H1 (cell line): ENCODE results near the gene CBX4. TPM values are rescaled to one million over a fixed set of nuclear protein-coding genes. Genes with fewer than 3 reads are reported as not detected.

Experiments used
- ASH2L ChIP-seq: fragments of 200-600, 300-600 bp; sonication (generic); IDR thresholded peaks from one replicate; pipeline ENCODE4 v1.7.1; 2017; ENCODE audit warnings: low read length
- CBX8 ChIP-seq: fragments of 300-800, 300-1000 bp; sonication (generic); IDR thresholded peaks from 2 replicates; pipeline ENCODE4 v1.7.1; 2016; ENCODE audit warnings: low read depth, low read length, borderline replicate concordance
- CTBP2 ChIP-seq: IDR thresholded peaks from 2 replicates; pipeline ENCODE4 v1.7.0; 2011; ENCODE audit warnings: borderline replicate concordance, mild to moderate bottlenecking, moderate library complexity, mixed read lengths, low read length; ENCODE audit not compliant: insufficient read depth, insufficient read length
- HDAC2 ChIP-seq, 2 experiments: fragments of 300-600 bp in 1 of 2; sonication (generic) in 1 of 2; IDR thresholded peaks; 2 replicates each; pipeline ENCODE4 v1.6.1; 2011 to 2012; ENCODE audit warnings: low read depth in 2 of 2, low read length in 2 of 2, mild to moderate bottlenecking in 2 of 2, moderate library complexity in 2 of 2, borderline replicate concordance in 1 of 2, inconsistent platforms in 1 of 2
- TAF7 ChIP-seq: optimal IDR thresholded peaks from 2 replicates; pipeline ENCODE3; 2011; ENCODE audit warnings: low read depth, mild to moderate bottlenecking, inconsistent platforms, low read length, moderate library complexity, borderline replicate concordance
- ZNF274 ChIP-seq: IDR thresholded peaks from 2 replicates; pipeline ENCODE4 v1.7.0; 2012; ENCODE audit warnings: low read length, borderline replicate concordance; ENCODE audit errors: extremely low read depth
- polyA plus RNA-seq, 7 experiments: library from polyadenylated mRNA; depleted of rRNA in 3 of 7; stranded (reverse) in 5 of 7; unstranded in 2 of 7; fragments of >200 nt in 5 of 7; fragments of 200-250 nt in 2 of 7; gene quantifications; 1 replicate in 5 of 7; 2 replicates in 1 of 7; 4 replicates in 1 of 7; pipeline versions ENCODE4 v1.2.1 to v1.2.3, GENCODE V29; 2011 to 2013; ENCODE audit warnings: missing spikeins in 2 of 7, mixed read lengths in 2 of 7
- total RNA-seq: library from RNA; stranded (reverse); fragmentation: NEBNext Ultra II Directional; extraction: Animal tissue kit (Norgen Biotek cat#: 25700); gene quantifications from 2 replicates; pipeline ENCODE4 v1.2.1, GENCODE V29; 2021
- TF ChIP-seq, protein P1 (sequence below): IDR thresholded peaks from 2 replicates; pipeline ENCODE4 v1.6.1; 2012; ENCODE audit warnings: inconsistent platforms

CBX4 gene
- total and polyA plus RNA-seq, 2 of the 8 experiments (the other 6 are each of a cell fraction or from before 2014, with no cell fraction given) = 1.8 to 4.0 TPM

DNA sequence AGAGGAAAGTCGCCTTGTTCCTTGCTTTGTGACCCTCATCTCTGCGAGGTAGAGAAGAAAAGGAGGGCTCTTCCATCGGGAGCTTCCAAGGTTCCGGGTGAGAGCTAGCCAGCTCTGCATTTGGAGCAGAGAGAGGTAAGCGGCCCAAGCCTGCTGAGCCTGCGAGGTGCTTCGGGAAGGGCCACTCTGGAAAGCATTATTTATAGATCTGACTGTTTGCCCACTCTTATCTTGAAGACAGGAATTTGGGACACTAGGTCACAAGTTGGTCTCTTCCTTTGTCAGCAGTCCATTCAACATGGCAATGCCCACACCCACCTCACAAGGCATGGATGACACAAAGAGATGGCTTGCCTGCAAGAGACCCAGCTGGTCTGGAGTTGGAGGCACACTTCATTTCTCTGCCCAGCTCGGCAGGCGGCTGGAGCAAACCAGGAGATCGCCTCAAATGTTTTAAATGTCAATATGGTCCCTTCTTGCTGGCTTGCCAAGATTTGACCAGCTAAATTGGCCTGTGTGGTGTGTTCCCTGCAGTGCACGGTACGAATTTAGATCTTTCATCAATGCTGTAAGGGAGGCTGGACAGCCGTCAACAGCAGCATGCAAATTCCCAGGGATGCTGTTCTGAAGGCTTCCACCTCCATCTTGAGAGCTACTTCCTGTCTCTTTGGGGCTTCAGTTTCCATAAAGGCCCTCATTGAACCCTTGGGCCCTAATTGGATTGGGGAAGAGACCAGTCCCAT lies 19.5 kb downstream of the CBX4 start (continued):
- TF ChIP-seq HDAC2 (IDR thresholded peaks at IDR 0.05; ENCODE audit: borderline replicate concordance in 1 of 2, low read depth in 2 of 2, low read length in 2 of 2) (no peak), CBX8 (no peak), ASH2L (no peak), ZNF274 (no peak), CTBP2 (no peak), TAF7 (no peak)
- TF ChIP-seq, protein P1, sequence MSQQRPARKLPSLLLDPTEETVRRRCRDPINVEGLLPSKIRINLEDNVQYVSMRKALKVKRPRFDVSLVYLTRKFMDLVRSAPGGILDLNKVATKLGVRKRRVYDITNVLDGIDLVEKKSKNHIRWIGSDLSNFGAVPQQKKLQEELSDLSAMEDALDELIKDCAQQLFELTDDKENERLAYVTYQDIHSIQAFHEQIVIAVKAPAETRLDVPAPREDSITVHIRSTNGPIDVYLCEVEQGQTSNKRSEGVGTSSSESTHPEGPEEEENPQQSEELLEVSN = no peak
- TF ChIP-seq, all 59 proteins: peak for 0
